ENCODE results near the gene FAM83F.
A peak's percentile ranks its signal among the peaks of the same experiment; 100 is the strongest.

The FAM83F gene

GRCh38 chr22:40044102-40044869 is 49.5 kb downstream of the FAM83F start:
- Histone ChIP-seq H3K27me3 (ENCODE audit: control insufficient read depth in 2 of 2, insufficient read depth in 2 of 2, low read length in 2 of 2) (no peaks in the 10 kb centered on the region), H3K9ac (ENCODE audit: low read depth in 1 of 2, low read length in 2 of 2) (peak overlapping the region; percentile 79 to 82), H3K4me3 (ENCODE audit: low read length in 2 of 2) (peak overlapping the region; percentile 93 to 94), H3K4me1 (ENCODE audit: control insufficient read depth in 2 of 2, insufficient read depth in 2 of 2, low read length in 2 of 2) (peaks cover 16 to 23% of the 10 kb centered on the region in 2 donors), H3K9me3 (ENCODE audit: control insufficient read depth in 2 of 2, low read length in 2 of 2) (no peaks in the 10 kb centered on the region), H3K27ac (ENCODE audit: low read depth in 2 of 2, low read length in 2 of 2) (peak overlapping the region; percentile 95 to 96), H3K36me3 (ENCODE audit: control insufficient read depth in 2 of 2, insufficient read depth in 2 of 2, low read length in 2 of 2) (no peaks in the 10 kb centered on the region)

GRCh38 chr22:40044870-40045834 is 50.4 kb downstream of the FAM83F start:
- peaks cover 16 to 23% of the 10 kb centered on the region in 2 donors for H3K4me1 ChIP-seq (ENCODE audit: control insufficient read depth in 2 of 2, insufficient read depth in 2 of 2, low read length in 2 of 2)
- H3K9me3 ChIP-seq (ENCODE audit: control insufficient read depth in 2 of 2, low read length in 2 of 2) = no peaks in the 10 kb centered on the region
- no peaks in the 10 kb centered on the region for H3K36me3 ChIP-seq (ENCODE audit: control insufficient read depth in 2 of 2, insufficient read depth in 2 of 2, low read length in 2 of 2)
- no peaks in the 10 kb centered on the region for H3K27me3 ChIP-seq (ENCODE audit: control insufficient read depth in 2 of 2, insufficient read depth in 2 of 2, low read length in 2 of 2)
- peak overlapping the region; percentile 93 to 94 for H3K4me3 ChIP-seq (ENCODE audit: low read length in 2 of 2)
- H3K9ac ChIP-seq (ENCODE audit: low read depth in 1 of 2, low read length in 2 of 2) = peak overlapping the region; percentile 76 to 77
- H3K27ac ChIP-seq (ENCODE audit: low read depth in 2 of 2, low read length in 2 of 2) = peak overlapping the region; percentile 80 to 95

GRCh38 chr22:40046126-40046525 is 51.4 kb downstream of the FAM83F start:
- Histone ChIP-seq H3K27ac (ENCODE audit: low read depth in 2 of 2, low read length in 2 of 2) (no peak overlapping the region), H3K4me1 (ENCODE audit: control insufficient read depth in 2 of 2, insufficient read depth in 2 of 2, low read length in 2 of 2) (peaks cover 16% of the 10 kb centered on the region in 2 donors), H3K36me3 (ENCODE audit: control insufficient read depth in 2 of 2, insufficient read depth in 2 of 2, low read length in 2 of 2) (no peaks in the 10 kb centered on the region), H3K9ac (ENCODE audit: low read depth in 1 of 2, low read length in 2 of 2) (no peak overlapping the region), H3K27me3 (ENCODE audit: control insufficient read depth in 2 of 2, insufficient read depth in 2 of 2, low read length in 2 of 2) (no peaks in the 10 kb centered on the region), H3K4me3 (ENCODE audit: low read length in 2 of 2) (peak overlapping the region; percentile 91 to 93), H3K9me3 (ENCODE audit: control insufficient read depth in 2 of 2, low read length in 2 of 2) (no peaks in the 10 kb centered on the region)

DNA sequence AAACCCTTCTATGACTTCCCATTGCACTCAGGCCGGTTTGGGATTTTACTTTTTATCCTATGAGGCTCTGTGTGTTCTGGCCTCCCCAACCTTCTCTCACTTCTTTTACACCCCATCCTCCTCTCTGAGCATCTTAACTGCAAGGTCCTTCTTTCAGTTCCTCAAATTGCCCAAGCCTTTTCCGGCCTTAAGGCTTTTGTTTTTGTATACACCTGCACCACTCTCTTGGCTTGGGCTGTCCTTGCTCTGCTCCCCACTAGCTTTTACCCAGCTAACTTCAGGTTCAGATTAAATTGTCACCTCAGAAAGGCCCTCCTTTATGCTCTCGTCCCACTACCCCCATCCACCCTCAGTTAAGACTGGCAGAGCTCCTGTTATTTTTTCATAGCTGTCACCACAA is 55.5 kb downstream of the FAM83F start:
- no peaks in the 10 kb centered on the region for H3K9me3 ChIP-seq (ENCODE audit: control insufficient read depth in 2 of 2, low read length in 2 of 2)
- H3K9ac ChIP-seq (ENCODE audit: low read depth in 1 of 2, low read length in 2 of 2) = no peak overlapping the region
- H3K4me1 ChIP-seq (ENCODE audit: control insufficient read depth in 2 of 2, insufficient read depth in 2 of 2, low read length in 2 of 2) = peaks cover 7 to 17% of the 10 kb centered on the region in 2 donors
- no peaks in the 10 kb centered on the region for H3K36me3 ChIP-seq (ENCODE audit: control insufficient read depth in 2 of 2, insufficient read depth in 2 of 2, low read length in 2 of 2)
- no peak overlapping the region for H3K27ac ChIP-seq (ENCODE audit: low read depth in 2 of 2, low read length in 2 of 2)
- no peaks in the 10 kb centered on the region for H3K27me3 ChIP-seq (ENCODE audit: control insufficient read depth in 2 of 2, insufficient read depth in 2 of 2, low read length in 2 of 2)
- H3K4me3 ChIP-seq (ENCODE audit: low read length in 2 of 2) = no peak overlapping the region

DNA sequence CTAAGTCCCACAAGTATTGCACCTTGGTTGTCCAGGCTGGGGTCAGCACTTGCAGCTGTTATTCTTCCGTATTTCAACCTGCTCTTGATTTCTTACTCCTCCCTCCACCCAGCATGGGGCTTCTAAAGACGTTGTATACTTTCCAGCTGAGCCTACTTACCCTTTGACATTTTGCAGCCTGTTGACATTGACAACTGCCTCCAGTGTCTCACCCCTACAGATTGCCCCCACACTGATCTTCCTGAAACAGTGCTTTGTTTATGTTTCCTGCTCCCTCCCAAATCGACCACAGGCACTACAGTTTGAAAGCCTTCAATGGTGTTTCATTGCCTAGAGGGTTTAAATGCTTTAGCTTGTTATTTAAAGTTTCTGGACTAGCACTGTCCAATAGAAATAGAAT is 56.6 kb downstream of the FAM83F start:
- Histone ChIP-seq H3K9me3 (ENCODE audit: control insufficient read depth in 2 of 2, low read length in 2 of 2) (no peaks in the 10 kb centered on the region), H3K4me3 (ENCODE audit: low read length in 2 of 2) (no peak overlapping the region), H3K27ac (ENCODE audit: low read depth in 2 of 2, low read length in 2 of 2) (no peak overlapping the region), H3K4me1 (ENCODE audit: control insufficient read depth in 2 of 2, insufficient read depth in 2 of 2, low read length in 2 of 2) (peaks cover 8 to 14% of the 10 kb centered on the region in 2 donors), H3K27me3 (ENCODE audit: control insufficient read depth in 2 of 2, insufficient read depth in 2 of 2, low read length in 2 of 2) (no peaks in the 10 kb centered on the region), H3K9ac (ENCODE audit: low read depth in 1 of 2, low read length in 2 of 2) (no peak overlapping the region), H3K36me3 (ENCODE audit: control insufficient read depth in 2 of 2, insufficient read depth in 2 of 2, low read length in 2 of 2) (no peaks in the 10 kb centered on the region)

- Histone ChIP-seq H3K27me3 (ENCODE audit: control insufficient read depth in 2 of 2, insufficient read depth in 2 of 2, low read length in 2 of 2) (no peaks in the 10 kb centered on the region), H3K4me3 (ENCODE audit: low read length in 2 of 2) (no peak overlapping the region), H3K9me3 (ENCODE audit: control insufficient read depth in 2 of 2, low read length in 2 of 2) (no peaks in the 10 kb centered on the region), H3K4me1 (ENCODE audit: control insufficient read depth in 2 of 2, insufficient read depth in 2 of 2, low read length in 2 of 2) (peaks cover 8 to 14% of the 10 kb centered on the region in 2 donors), H3K36me3 (ENCODE audit: control insufficient read depth in 2 of 2, insufficient read depth in 2 of 2, low read length in 2 of 2) (no peaks in the 10 kb centered on the region), H3K9ac (ENCODE audit: low read depth in 1 of 2, low read length in 2 of 2) (no peak overlapping the region), H3K27ac (ENCODE audit: low read depth in 2 of 2, low read length in 2 of 2) (no peak overlapping the region)
Observed at GRCh38 chr22:40053460-40053859, 58.7 kb downstream of the FAM83F start.

DNA sequence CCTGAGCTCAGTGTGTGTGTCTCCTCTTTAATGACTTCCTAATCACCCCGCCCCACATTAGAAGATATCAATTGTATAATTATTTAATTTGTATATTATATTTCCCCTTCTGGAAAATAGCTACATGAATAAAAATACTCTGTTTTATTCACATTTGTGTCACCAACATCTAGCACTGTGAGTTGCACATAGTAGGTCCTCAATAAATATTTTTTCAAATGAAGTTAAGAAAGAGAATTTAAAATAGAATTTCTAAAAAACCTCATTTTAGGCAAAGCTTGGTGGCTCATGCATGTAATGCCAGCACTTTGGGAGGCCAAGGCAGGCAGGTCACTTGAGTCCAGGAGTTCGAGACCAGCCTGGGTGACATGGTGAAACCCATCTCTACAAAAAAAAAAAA is 59.7 kb downstream of the FAM83F start:
- no peaks in the 10 kb centered on the region for H3K27me3 ChIP-seq (ENCODE audit: control insufficient read depth in 2 of 2, insufficient read depth in 2 of 2, low read length in 2 of 2)
- H3K36me3 ChIP-seq (ENCODE audit: control insufficient read depth in 2 of 2, insufficient read depth in 2 of 2, low read length in 2 of 2) = no peaks in the 10 kb centered on the region
- H3K4me1 ChIP-seq (ENCODE audit: control insufficient read depth in 2 of 2, insufficient read depth in 2 of 2, low read length in 2 of 2) = peaks cover 8 to 14% of the 10 kb centered on the region in 2 donors
- no peaks in the 10 kb centered on the region for H3K9me3 ChIP-seq (ENCODE audit: control insufficient read depth in 2 of 2, low read length in 2 of 2)
- H3K27ac ChIP-seq (ENCODE audit: low read depth in 2 of 2, low read length in 2 of 2) = no peak overlapping the region
- H3K9ac ChIP-seq (ENCODE audit: low read depth in 1 of 2, low read length in 2 of 2) = no peak overlapping the region
- no peak overlapping the region for H3K4me3 ChIP-seq (ENCODE audit: low read length in 2 of 2)

DNA sequence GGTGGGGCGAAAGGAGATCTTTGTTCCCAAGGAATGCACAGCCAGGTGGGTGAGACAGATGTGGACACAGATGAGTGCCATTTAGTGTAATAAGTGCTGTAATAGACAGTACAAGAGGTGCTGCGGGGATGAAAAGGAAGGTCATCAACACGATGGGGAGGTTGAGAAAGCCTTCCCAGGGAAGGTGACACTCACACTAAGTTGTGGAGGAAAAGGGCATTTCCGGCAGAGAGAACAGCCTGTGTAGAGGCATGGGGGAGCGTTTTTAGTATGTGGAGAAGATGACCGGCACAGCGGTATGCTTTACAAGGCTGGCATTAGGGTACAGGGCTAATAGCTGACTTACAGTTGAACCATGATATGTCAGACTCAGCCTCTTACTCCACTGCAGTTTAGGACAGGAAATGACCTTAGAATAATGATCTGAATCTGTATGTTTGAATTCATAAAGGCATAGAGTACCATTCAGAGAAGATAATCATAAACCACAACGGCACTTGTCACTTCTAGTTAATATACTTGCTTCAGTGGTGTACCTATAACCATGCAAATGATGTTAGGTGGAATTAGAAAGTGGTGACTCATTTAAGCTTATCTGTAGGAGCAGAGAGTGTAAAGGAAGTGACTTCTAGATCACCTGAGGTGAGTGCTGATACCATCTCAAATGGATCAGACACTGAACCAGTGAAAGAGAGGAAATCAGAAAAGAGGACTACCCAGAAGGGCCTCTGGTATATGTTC is 60.6 kb downstream of the FAM83F start:
- Histone ChIP-seq H3K9ac (ENCODE audit: low read depth in 1 of 2, low read length in 2 of 2) (no peak overlapping the region), H3K4me3 (ENCODE audit: low read length in 2 of 2) (no peak overlapping the region), H3K9me3 (ENCODE audit: control insufficient read depth in 2 of 2, low read length in 2 of 2) (no peaks in the 10 kb centered on the region), H3K27me3 (ENCODE audit: control insufficient read depth in 2 of 2, insufficient read depth in 2 of 2, low read length in 2 of 2) (no peaks in the 10 kb centered on the region), H3K36me3 (ENCODE audit: control insufficient read depth in 2 of 2, insufficient read depth in 2 of 2, low read length in 2 of 2) (no peaks in the 10 kb centered on the region), H3K27ac (ENCODE audit: low read depth in 2 of 2, low read length in 2 of 2) (peak overlapping the region in 1 of 2 donors; percentile 27), H3K4me1 (ENCODE audit: control insufficient read depth in 2 of 2, insufficient read depth in 2 of 2, low read length in 2 of 2) (peaks cover 8 to 14% of the 10 kb centered on the region in 2 donors)

DNA sequence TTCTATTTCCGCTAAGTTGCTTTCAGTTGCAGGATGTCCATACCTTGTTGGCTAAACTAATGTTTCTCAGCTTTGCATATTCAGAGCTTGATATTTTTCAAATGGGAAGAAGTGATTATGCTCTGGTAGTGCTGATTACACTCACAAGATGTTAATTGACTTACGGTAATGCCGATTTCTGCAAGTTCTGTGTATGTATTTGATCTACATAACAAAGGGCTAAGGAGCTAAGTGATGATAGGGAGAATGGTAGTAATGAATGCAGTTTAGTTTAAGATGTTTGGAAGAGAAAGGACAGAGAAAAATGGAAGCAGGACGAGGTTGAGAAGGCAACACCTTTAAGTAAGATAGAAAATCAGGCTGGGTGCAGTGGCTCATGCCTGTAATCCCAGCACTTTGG is 61.4 kb downstream of the FAM83F start:
- Histone ChIP-seq H3K9me3 (ENCODE audit: control insufficient read depth in 2 of 2, low read length in 2 of 2) (no peaks in the 10 kb centered on the region), H3K36me3 (ENCODE audit: control insufficient read depth in 2 of 2, insufficient read depth in 2 of 2, low read length in 2 of 2) (no peaks in the 10 kb centered on the region), H3K27ac (ENCODE audit: low read depth in 2 of 2, low read length in 2 of 2) (no peak overlapping the region), H3K4me3 (ENCODE audit: low read length in 2 of 2) (no peak overlapping the region), H3K4me1 (ENCODE audit: control insufficient read depth in 2 of 2, insufficient read depth in 2 of 2, low read length in 2 of 2) (peaks cover 8 to 14% of the 10 kb centered on the region in 2 donors), H3K27me3 (ENCODE audit: control insufficient read depth in 2 of 2, insufficient read depth in 2 of 2, low read length in 2 of 2) (no peaks in the 10 kb centered on the region), H3K9ac (ENCODE audit: low read depth in 1 of 2, low read length in 2 of 2) (no peak overlapping the region)
